ENCODE measurements around the gene TMEM144. TPM values are rescaled to one million over a fixed set of nuclear protein-coding genes. Genes with fewer than 3 reads are reported as not detected.

Gene TMEM144
- total RNA-seq, 2 experiments from 2014 or later: 0.29 TPM; not detected in 1

- Mint-ChIP-seq H3K27me3 (no peaks in the 10 kb centered on the region), H3K9me3 (peaks cover 10% of the 10 kb centered on the region), H3K36me3 (no peaks in the 10 kb centered on the region), H3K4me3 (no peak overlapping the region), H3K27ac (no peak overlapping the region), H3K4me1 (ENCODE audit: low read depth) (no peaks in the 10 kb centered on the region)
- POLR2A ChIA-PET: no interaction called here
- intact Hi-C loops (cut with micrococcal nuclease): no loop called here
- CTCF ChIA-PET: no interaction called here
- DNase-seq: no peak
Observed at GRCh38 chr4:158292156-158292555, 81.9 kb downstream of the TMEM144 start.

GRCh38 chr4:158295053-158295452 lies 84.8 kb downstream of the TMEM144 start:
- H3K27ac Mint-ChIP-seq: no peak overlapping the region
- no peaks in the 10 kb centered on the region for H3K4me1 Mint-ChIP-seq (ENCODE audit: low read depth)
- intact Hi-C loops (cut with micrococcal nuclease): no loop called here
- H3K4me3 Mint-ChIP-seq: no peak overlapping the region
- peaks cover 10% of the 10 kb centered on the region for H3K9me3 Mint-ChIP-seq
- no peak for DNase-seq
- ChIA-PET CTCF (no interaction called here), POLR2A (no interaction called here)
- no peaks in the 10 kb centered on the region for H3K27me3 Mint-ChIP-seq
- no peaks in the 10 kb centered on the region for H3K36me3 Mint-ChIP-seq

- Mint-ChIP-seq H3K27me3 (no peaks in the 10 kb centered on the region), H3K9me3 (peaks cover 6% of the 10 kb centered on the region), H3K4me3 (no peak overlapping the region), H3K4me1 (ENCODE audit: low read depth) (no peaks in the 10 kb centered on the region), H3K27ac (no peak overlapping the region), H3K36me3 (no peaks in the 10 kb centered on the region)
- ChIA-PET POLR2A (no interaction called here), CTCF (no interaction called here)
- intact Hi-C loops (cut with micrococcal nuclease): no loop called here
- no peak for DNase-seq
Observed at GRCh38 chr4:158297866-158298265, 87.6 kb downstream of the TMEM144 start.

GRCh38 chr4:158299459-158300007 lies 89.2 kb downstream of the TMEM144 start:
- H3K4me3 Mint-ChIP-seq: no peak overlapping the region
- intact Hi-C loops (cut with micrococcal nuclease): no loop called here
- POLR2A ChIA-PET: no interaction called here

GRCh38 chr4:158300012-158300411 lies 89.7 kb downstream of the TMEM144 start:
- POLR2A ChIA-PET: no interaction called here
- no peaks in the 10 kb centered on the region for H3K9me3 Mint-ChIP-seq
- no peak for DNase-seq
- no peak overlapping the region for H3K4me3 Mint-ChIP-seq
- CTCF ChIA-PET: interaction anchor here (0.7 kb wide), 1 partner anchor 14 kb away, joined by 3 read pairs; no protein-coding TSS in a partner anchor
- no peaks in the 10 kb centered on the region for H3K4me1 Mint-ChIP-seq (ENCODE audit: low read depth)
- intact Hi-C loops (cut with micrococcal nuclease): no loop called here
- no peaks in the 10 kb centered on the region for H3K36me3 Mint-ChIP-seq
- H3K27me3 Mint-ChIP-seq: no peaks in the 10 kb centered on the region
- no peak overlapping the region for H3K27ac Mint-ChIP-seq

More at GRCh38 chr4:158299459-158300007, 89.2 kb downstream of the TMEM144 start:
- CTCF ChIA-PET: interaction anchor here (0.7 kb wide), 1 partner anchor 15 kb away, joined by 3 read pairs; no protein-coding TSS in a partner anchor
- Mint-ChIP-seq H3K27me3 (no peaks in the 10 kb centered on the region), H3K27ac (no peak overlapping the region), H3K9me3 (no peaks in the 10 kb centered on the region), H3K36me3 (no peaks in the 10 kb centered on the region), H3K4me1 (ENCODE audit: low read depth) (no peaks in the 10 kb centered on the region)
- no peak for DNase-seq

- no peaks in the 10 kb centered on the region for H3K4me1 Mint-ChIP-seq (ENCODE audit: low read depth)
- H3K9me3 Mint-ChIP-seq: no peaks in the 10 kb centered on the region
- H3K36me3 Mint-ChIP-seq: no peaks in the 10 kb centered on the region
- intact Hi-C loops (cut with micrococcal nuclease): no loop called here
- H3K4me3 Mint-ChIP-seq: no peak overlapping the region
- CTCF ChIA-PET: no interaction called here
- POLR2A ChIA-PET: no interaction called here
- no peaks in the 10 kb centered on the region for H3K27me3 Mint-ChIP-seq
- no peak for DNase-seq
- H3K27ac Mint-ChIP-seq: no peak overlapping the region
Observed at GRCh38 chr4:158302076-158302866, 92.0 kb downstream of the TMEM144 start.

GRCh38 chr4:158304694-158305093 lies 94.4 kb downstream of the TMEM144 start:
- DNase-seq: no peak
- CTCF ChIA-PET: no interaction called here
- no peaks in the 10 kb centered on the region for H3K4me1 Mint-ChIP-seq (ENCODE audit: low read depth)
- intact Hi-C loops (cut with micrococcal nuclease): no loop called here
- H3K27ac Mint-ChIP-seq: no peak overlapping the region
- no peaks in the 10 kb centered on the region for H3K27me3 Mint-ChIP-seq
- peaks cover 9% of the 10 kb centered on the region for H3K9me3 Mint-ChIP-seq
- no peak overlapping the region for H3K4me3 Mint-ChIP-seq
- POLR2A ChIA-PET: no interaction called here
- no peaks in the 10 kb centered on the region for H3K36me3 Mint-ChIP-seq

Other genes with a start within 250 kb of the TMEM144 start
- gene GASK1B, start 37.5 kb upstream of the TMEM144 start, total RNA-seq: not detected

Data from activated CD4-positive, alpha-beta memory T cell treated with anti-CD3 and anti-CD28 coated beads for 36 hours (primary cell).